Activated CD4-positive, alpha-beta T cell treated with anti-CD3 and anti-CD28 coated beads, Interleukin-2, amount 10 ng/mL, durations not matched to agents 7 days and 5 days (primary cell): ENCODE data around the gene SRC. TPM values are rescaled to one million over a fixed set of nuclear protein-coding genes. Genes with fewer than 3 reads are reported as not detected.

ENCODE experiments used
- total RNA-seq, 2 experiments: library from RNA; stranded (reverse); gene quantifications; one replicate each; pipeline ENCODE4 v1.2.3, GENCODE V29; 2021

SRC gene
- total RNA-seq, 2 experiments from 2014 or later: 2.1 to 2.6 TPM

Other genes with a start within 250 kb of the SRC start
- 100 to 1,000 TPM; 154 to 176 TPM for gene RPN2, start 166.8 kb upstream of the SRC start, total RNA-seq
- gene MROH8, start 166.6 kb upstream of the SRC start, total RNA-seq: 1 to 10 TPM; 2.5 to 3.0 TPM
- gene GHRH, start 84.3 kb upstream of the SRC start, total RNA-seq: not detected
- gene MANBAL, start 56.5 kb upstream of the SRC start, total RNA-seq: 10 to 100 TPM; 10.9 to 11.0 TPM
- under 1 TPM in 1 of 2 experiments, not detected in 1; 0.17 TPM for gene NNAT, start 175.1 kb downstream of the SRC start, total RNA-seq
- 10 to 100 TPM; 41.1 to 44.1 TPM for gene BLCAP, start 181.7 kb downstream of the SRC start, total RNA-seq